ENCODE data around the gene GPHN. TPM values are rescaled to one million over a fixed set of nuclear protein-coding genes. Genes with fewer than 3 reads are reported as not detected.
A peak's percentile ranks its signal among the peaks of the same experiment; 100 is the strongest.
"Not testable (repeated sequence)": the region's sequence is repeated elsewhere in the genome, so short reads cannot be mapped to it uniquely, and the experiment has no call there.

Gene GPHN
- total and polyA plus RNA-seq, 10 of the 15 experiments (the other 5 are each of a cell fraction or from before 2014, with no cell fraction given) = 22.3 to 48.8 (median 33.1) TPM

GRCh38 chr14:66541627-66542026 is 33.7 kb downstream of the GPHN start:
- POLR2A ChIA-PET = interaction anchor here (0.6 kb wide), 1 partner anchor 44 kb away, joined by 3 read pairs; no protein-coding TSS in a partner anchor
- TF ChIP-seq SMC3 (IDR thresholded peaks at IDR 0.05; ENCODE audit: borderline replicate concordance, low read length) (no peak), KAT2A (conservative IDR thresholded peaks at IDR 0.05; ENCODE audit: control insufficient read depth, low read depth, low read length) (no peak), REST (IDR thresholded peaks at IDR 0.05; ENCODE audit: low read depth, low read length) (peak; percentile 51; the same call in 1 of the 2 replicates)
- ATAC-seq = no peak
- Histone ChIP-seq H3K27me3 (replicated peaks in 1 of 2; ENCODE audit: control insufficient read depth in 2 of 2, insufficient read depth in 2 of 2, low read length in 1 of 2) (no peaks in the 10 kb centered on the region), H3K9me3 (replicated peaks; ENCODE audit: control insufficient read depth, insufficient read depth, low read length) (no peaks in the 10 kb centered on the region; the same call in 1 of the 3 replicates), H3K36me3 (ENCODE audit: control insufficient read depth in 2 of 2, insufficient read depth in 2 of 2, low read length in 1 of 2) (no peaks in the 10 kb centered on the region), H3K27ac (ENCODE audit: control insufficient read depth, insufficient read depth) (no peak overlapping the region), H4K20me1 (ENCODE audit: control insufficient read depth, insufficient read depth) (no peaks in the 10 kb centered on the region), H3K4me1 (ENCODE audit: control insufficient read depth, insufficient read depth, low read length) (no peaks in the 10 kb centered on the region), H3K4me2 (ENCODE audit: control insufficient read depth, insufficient read depth) (no peak overlapping the region), H3K79me2 (ENCODE audit: control insufficient read depth, insufficient read depth, low read length) (peaks cover 32% of the 10 kb centered on the region), H2AFZ (ENCODE audit: control insufficient read depth, low read depth, low read length) (no peak overlapping the region), H3K9ac (ENCODE audit: control insufficient read depth, insufficient read depth, low read length) (no peak overlapping the region), H3K4me3 (no peak overlapping the region)
- FAIRE-seq = no peak
- CTCF ChIA-PET = no interaction called here
- 96% methylated on average over 3 of the region's 3 CpGs for WGBS (ENCODE audit: insufficient coverage, insufficient replicate concordance, low lambda C conversion rate, missing lambda C conversion rate)
- SMC1A ChIA-PET (ENCODE audit: uncharacterized antibody, unreplicated experiment) = no interaction called here
- intact Hi-C loops (cut with micrococcal nuclease; ENCODE audit: unreplicated experiment) (no loop called here), in situ Hi-C loops (cut with MboI) (no loop called here)
- BruUV-seq (replicated peaks) = no TSS peak
- DNase-seq (ENCODE audit: low read depth, low spot score) = no peak
- RAD21 ChIA-PET (ENCODE audit: unreplicated experiment) = no interaction called here

GRCh38 chr14:66543996-66544395 is 36.0 kb downstream of the GPHN start:
- intact Hi-C loops (cut with micrococcal nuclease; ENCODE audit: unreplicated experiment) = no loop called here
- no peaks in the 10 kb centered on the region for H3K4me1 ChIP-seq (ENCODE audit: control insufficient read depth, insufficient read depth, low read length)
- no peaks in the 10 kb centered on the region for H3K27me3 ChIP-seq (replicated peaks in 1 of 2; ENCODE audit: control insufficient read depth in 2 of 2, insufficient read depth in 2 of 2, low read length in 1 of 2)
- in situ Hi-C loops (cut with MboI) = no loop called here
- ChIA-PET RAD21 (ENCODE audit: unreplicated experiment) (no interaction called here), CTCF (no interaction called here), POLR2A (no interaction called here), SMC1A (ENCODE audit: uncharacterized antibody, unreplicated experiment) (no interaction called here)
- H2AFZ ChIP-seq (ENCODE audit: control insufficient read depth, low read depth, low read length) = no peak overlapping the region
- FAIRE-seq (no peak), DNase-seq (ENCODE audit: low read depth, low spot score) (no peak), ATAC-seq (no peak)
- no peak for TF ChIP-seq KDM1A (IDR thresholded peaks at IDR 0.05; ENCODE audit: borderline replicate concordance)
- H4K20me1 ChIP-seq (ENCODE audit: control insufficient read depth, insufficient read depth) = no peaks in the 10 kb centered on the region
- WGBS (ENCODE audit: insufficient coverage, insufficient replicate concordance, low lambda C conversion rate, missing lambda C conversion rate) = 93% methylated on average over 2 of the region's 2 CpGs
- no peak overlapping the region for H3K27ac ChIP-seq (ENCODE audit: control insufficient read depth, insufficient read depth)
- no peak overlapping the region for H3K4me2 ChIP-seq (ENCODE audit: control insufficient read depth, insufficient read depth)
- no peaks in the 10 kb centered on the region; the same call in 1 of the 3 replicates for H3K9me3 ChIP-seq (replicated peaks; ENCODE audit: control insufficient read depth, insufficient read depth, low read length)
- H3K9ac ChIP-seq (ENCODE audit: control insufficient read depth, insufficient read depth, low read length) = no peak overlapping the region
- H3K36me3 ChIP-seq (ENCODE audit: control insufficient read depth in 2 of 2, insufficient read depth in 2 of 2, low read length in 1 of 2) = no peaks in the 10 kb centered on the region
- H3K4me3 ChIP-seq = no peak overlapping the region
- BruUV-seq (replicated peaks) = no TSS peak
- H3K79me2 ChIP-seq (ENCODE audit: control insufficient read depth, insufficient read depth, low read length) = peaks cover 11% of the 10 kb centered on the region

GRCh38 chr14:66545191-66545590 is 37.2 kb downstream of the GPHN start:
- CTCF ChIA-PET; POLR2A ChIA-PET; in situ Hi-C loops (cut with MboI); H3K4me3 ChIP-seq; RAD21 ChIA-PET (ENCODE audit: unreplicated experiment); H3K27ac ChIP-seq (ENCODE audit: control insufficient read depth, insufficient read depth); H4K20me1 ChIP-seq (ENCODE audit: control insufficient read depth, insufficient read depth); DNase-seq (ENCODE audit: low read depth, low spot score); H3K9me3 ChIP-seq (replicated peaks; ENCODE audit: control insufficient read depth, insufficient read depth, low read length); H3K27me3 ChIP-seq (replicated peaks in 1 of 2; ENCODE audit: control insufficient read depth in 2 of 2, insufficient read depth in 2 of 2, low read length in 1 of 2); H3K79me2 ChIP-seq (ENCODE audit: control insufficient read depth, insufficient read depth, low read length); FAIRE-seq; H3K9ac ChIP-seq (ENCODE audit: control insufficient read depth, insufficient read depth, low read length); H3K4me1 ChIP-seq (ENCODE audit: control insufficient read depth, insufficient read depth, low read length); H2AFZ ChIP-seq (ENCODE audit: control insufficient read depth, low read depth, low read length); SMC1A ChIA-PET (ENCODE audit: uncharacterized antibody, unreplicated experiment); intact Hi-C loops (cut with micrococcal nuclease; ENCODE audit: unreplicated experiment); BruUV-seq (replicated peaks); H3K4me2 ChIP-seq (ENCODE audit: control insufficient read depth, insufficient read depth); H3K36me3 ChIP-seq (ENCODE audit: control insufficient read depth in 2 of 2, insufficient read depth in 2 of 2, low read length in 1 of 2); ATAC-seq: not testable (repeated sequence)
- WGBS (ENCODE audit: insufficient coverage, insufficient replicate concordance, low lambda C conversion rate, missing lambda C conversion rate) = no CpG with 5 or more reads among the region's 32 CpGs
